Fibroblast of the aortic adventitia (primary cell): ENCODE measurements around the gene ANKS1A. TPM values are rescaled to one million over a fixed set of nuclear protein-coding genes. Genes with fewer than 3 reads are reported as not detected.

Experiments used
- DNase-seq: peaks from one replicate; pipeline ENCODE4 v3.0.0-alpha.2; 2010; ENCODE audit warnings: low read depth
- H3K4me3 ChIP-seq: 2 replicates; pipeline ENCODE4 v1.5.1; 2011; ENCODE audit warnings: low read depth, mild to moderate bottlenecking, control low read depth, low read length, moderate library complexity
- CTCF ChIP-seq: IDR thresholded peaks from 2 replicates; pipeline ENCODE4 v1.5.1; 2011; ENCODE audit warnings: mild to moderate bottlenecking, low read length, control low read depth, inconsistent platforms; ENCODE audit not compliant: insufficient read depth
- total RNA-seq: library from RNA; depleted of rRNA; stranded (reverse); fragments of >200 nt; gene quantifications from 2 replicates; pipeline ENCODE4 v1.2.3, GENCODE V29; 2012; ENCODE audit warnings: low replicate concordance

Gene ANKS1A
- total RNA-seq, 1 donor: 7.6 TPM

GRCh38 chr6:35017411-35018181 is 128.5 kb downstream of the ANKS1A start:
- H3K4me3 ChIP-seq: peak overlapping the region; percentile 27
- DNase-seq: peak; percentile 46
- no peak for TF ChIP-seq CTCF

DNA sequence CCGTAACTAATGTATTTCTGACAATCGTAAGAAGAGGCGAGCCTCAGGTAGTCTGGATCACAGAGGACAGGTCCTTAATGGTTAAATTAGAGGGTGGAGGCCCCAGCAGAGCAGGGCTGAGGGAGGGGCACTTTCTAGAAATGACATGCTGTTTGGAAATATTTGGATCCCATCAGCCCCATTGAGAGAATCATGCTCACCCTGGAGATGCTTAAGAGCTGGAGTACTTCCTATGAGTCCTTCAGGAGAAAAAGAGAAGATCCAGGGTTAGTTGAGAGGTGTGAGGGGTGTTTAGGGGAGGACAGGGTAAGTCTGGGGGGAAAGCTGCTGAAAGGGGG is 129.1 kb downstream of the ANKS1A start:
- DNase-seq: no peak
- no peak for TF ChIP-seq CTCF
- no peak overlapping the region for H3K4me3 ChIP-seq

GRCh38 chr6:35018746-35019145 is 129.7 kb downstream of the ANKS1A start:
- DNase-seq: no peak
- no peak overlapping the region for H3K4me3 ChIP-seq

DNA sequence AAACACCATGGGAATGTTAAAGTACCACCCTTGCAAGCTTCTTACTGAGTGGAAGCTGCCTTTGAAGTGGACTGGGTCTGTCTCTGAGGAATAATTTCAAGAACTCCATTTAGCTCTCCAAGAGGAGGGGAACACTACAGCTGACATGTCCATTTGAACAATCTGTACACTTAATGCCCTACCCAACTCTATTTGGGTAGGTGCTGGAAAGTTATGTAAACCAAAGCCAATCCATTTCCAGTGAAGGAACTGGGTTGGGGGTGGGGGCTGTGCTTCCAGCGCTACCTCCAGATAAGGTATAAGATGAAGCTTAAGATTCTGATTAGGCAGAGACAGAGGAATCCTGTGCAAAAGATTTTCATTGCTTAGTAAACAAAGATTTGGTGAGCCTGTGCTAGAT is 130.1 kb downstream of the ANKS1A start:
- no peak for DNase-seq
- TF ChIP-seq CTCF: no peak
- no peak overlapping the region for H3K4me3 ChIP-seq

More at GRCh38 chr6:35018746-35019145, 129.7 kb downstream of the ANKS1A start:
- no peak for TF ChIP-seq CTCF

DNA sequence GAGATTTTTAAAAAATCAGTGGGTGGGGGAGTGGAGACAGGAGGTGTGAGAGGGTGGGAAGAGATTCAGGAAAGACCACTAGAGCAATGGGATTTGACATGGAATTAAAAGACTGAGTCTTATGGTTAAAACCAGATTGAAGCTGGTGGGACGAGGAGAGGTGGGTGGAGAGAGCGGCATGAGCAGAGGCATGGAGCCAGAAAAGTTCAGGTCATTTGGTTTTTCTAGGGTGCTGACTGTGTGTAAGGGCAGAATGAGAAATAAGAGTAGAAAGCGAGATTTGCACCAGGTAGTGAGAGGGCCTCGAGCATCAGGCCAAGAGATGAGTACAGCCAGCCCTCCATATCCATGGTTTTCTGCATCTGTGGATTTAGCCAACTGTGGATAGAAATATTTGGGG is 130.8 kb downstream of the ANKS1A start:
- TF ChIP-seq CTCF: no peak
- no peak overlapping the region for H3K4me3 ChIP-seq
- DNase-seq: no peak

GRCh38 chr6:35021004-35021403 is 131.9 kb downstream of the ANKS1A start:
- DNase-seq: peak; percentile 19
- no peak overlapping the region for H3K4me3 ChIP-seq
- TF ChIP-seq CTCF: no peak
